GF-D8 (cell line): ENCODE measurements around the gene RGP1.

Experiments used
- DNase-seq: peaks from one replicate; lab custom pipeline; 2025; lab: John Stamatoyannopoulos, UW

Gene RGP1

DNA sequence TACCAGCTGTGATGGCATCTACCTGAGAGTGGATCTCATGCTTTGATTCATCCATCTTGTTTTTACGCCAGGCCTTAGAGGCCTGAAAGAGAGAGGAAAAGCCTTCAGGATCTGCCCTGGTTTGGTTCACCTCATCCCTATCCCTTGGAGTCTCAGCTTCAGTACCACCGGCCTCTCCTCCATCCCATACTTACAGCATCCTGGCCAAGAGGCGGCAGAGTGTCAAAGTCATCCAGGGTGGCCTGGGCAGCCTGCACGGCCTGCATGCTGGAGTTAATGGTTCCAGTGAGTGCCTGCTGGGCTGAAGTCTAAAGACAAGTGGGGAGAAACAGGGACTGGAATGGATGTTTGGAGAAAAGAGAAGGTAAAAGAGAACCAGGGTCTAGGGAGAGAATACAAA is 29.5 kb upstream of the RGP1 start:
- no peak for DNase-seq

DNA sequence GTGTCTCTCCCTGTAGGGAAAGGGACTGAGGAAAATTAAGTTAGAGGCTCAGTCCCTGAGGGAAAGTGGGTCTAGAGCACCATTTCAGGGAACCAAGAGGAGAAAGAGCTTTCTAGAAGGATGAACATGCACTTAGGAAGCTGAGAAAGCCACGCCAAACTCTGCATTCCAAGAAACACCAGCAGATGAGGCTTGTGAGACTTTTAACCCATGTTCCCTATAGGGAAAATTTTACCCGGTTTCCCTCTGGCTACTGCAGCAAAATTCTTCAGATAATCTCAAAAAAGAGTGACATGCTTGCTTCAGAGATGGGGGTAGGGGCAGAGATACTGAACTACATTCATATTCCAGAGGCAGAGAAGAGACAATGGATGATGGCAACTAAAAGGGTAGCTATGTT is 25.7 kb upstream of the RGP1 start:
- DNase-seq, result no peak

DNA sequence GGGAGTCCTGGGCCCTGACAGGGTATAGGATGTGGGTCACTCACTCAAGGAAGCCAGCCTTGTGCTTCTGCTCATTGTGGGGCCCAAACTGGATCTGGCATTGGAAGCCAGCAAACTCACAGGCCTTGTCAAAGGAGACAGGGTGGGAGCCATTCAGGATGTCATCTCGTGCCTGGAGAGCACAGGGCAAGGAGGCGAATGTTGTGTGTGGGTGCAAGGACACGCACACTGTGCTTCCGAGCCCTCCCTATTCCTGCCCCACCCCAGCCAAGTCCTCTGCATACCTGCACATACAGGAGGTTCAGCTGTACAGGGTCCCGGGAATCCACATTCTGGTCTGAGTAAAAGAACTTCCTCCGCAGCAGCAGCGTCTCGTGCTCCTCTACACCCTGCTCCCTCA is 25.2 kb upstream of the RGP1 start:
- no peak for DNase-seq

DNA sequence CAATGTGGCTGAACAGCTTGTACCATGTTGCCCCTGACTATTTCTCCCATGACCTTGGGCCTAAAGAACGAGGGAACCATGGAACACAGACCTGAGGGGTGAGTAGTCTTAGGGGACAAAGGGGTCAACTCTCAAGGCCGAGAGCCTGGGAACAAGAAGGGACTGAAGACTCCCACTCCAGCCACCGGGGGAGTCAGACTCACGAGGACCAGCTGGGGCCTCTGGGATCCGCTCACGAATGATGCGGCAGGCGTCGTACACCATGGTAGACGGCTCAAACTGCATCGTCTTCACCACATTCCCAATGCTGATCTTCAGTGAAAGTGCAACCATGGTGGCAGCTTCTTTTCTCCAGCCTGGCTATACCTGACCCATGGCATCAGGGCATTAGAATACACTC is 23.7 kb upstream of the RGP1 start:
- DNase-seq, result no peak

- DNase-seq, result peak; percentile 12
These were observed 22.2 kb upstream of the RGP1 start for GRCh38 chr9:35726931-35727330.

- no peak for DNase-seq
These were observed 21.4 kb upstream of the RGP1 start for GRCh38 chr9:35727676-35728040.

DNA sequence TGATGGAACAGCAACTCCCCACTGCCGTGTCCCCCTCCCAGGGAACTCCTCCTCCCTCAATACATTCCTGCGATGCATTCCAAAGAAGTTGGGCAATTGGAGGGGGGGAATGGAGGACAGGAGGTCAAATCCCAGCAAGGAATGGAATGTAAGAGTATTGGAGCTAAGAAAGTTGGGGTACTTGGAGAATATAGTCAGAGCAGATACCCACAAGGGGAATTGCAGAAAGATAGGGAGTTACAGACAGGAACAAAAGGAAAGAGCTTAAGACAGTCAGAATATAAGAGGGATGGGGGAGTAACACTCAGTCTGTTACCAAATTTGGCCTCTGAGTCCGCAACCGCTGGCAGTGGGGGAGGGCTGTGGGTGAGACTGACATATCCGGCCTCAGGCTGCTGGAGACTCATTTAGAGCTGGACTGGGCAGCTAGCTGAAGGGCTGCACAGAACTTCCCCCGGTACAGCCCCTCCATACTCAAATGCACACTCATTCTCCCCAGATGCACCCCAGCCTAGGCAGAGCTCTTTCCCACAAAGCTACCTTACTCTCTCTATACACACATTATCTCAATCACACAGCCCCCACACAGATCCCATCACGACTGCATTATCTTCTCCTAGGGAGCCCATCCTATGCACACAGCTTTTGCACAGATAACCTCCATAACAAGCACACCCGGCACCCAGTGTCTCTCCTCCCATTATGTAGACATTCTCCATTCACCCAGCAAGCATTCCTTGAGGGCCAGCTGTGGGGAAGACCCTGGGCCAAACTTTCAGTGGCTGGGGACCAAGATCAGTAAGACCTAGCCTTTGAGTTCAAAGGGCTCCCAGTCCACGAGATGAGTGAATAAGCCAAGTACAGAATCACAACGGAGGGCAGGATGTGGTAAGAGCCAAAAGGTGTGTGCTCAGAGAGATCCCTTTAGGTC is 20.8 kb upstream of the RGP1 start:
- DNase-seq, result peak; percentile 61

GRCh38 chr9:35729101-35729500 is 20.0 kb upstream of the RGP1 start:
- no peak for DNase-seq

GRCh38 chr9:35729700-35730485 is 19.2 kb upstream of the RGP1 start:
- peak; percentile 32 for DNase-seq

DNA sequence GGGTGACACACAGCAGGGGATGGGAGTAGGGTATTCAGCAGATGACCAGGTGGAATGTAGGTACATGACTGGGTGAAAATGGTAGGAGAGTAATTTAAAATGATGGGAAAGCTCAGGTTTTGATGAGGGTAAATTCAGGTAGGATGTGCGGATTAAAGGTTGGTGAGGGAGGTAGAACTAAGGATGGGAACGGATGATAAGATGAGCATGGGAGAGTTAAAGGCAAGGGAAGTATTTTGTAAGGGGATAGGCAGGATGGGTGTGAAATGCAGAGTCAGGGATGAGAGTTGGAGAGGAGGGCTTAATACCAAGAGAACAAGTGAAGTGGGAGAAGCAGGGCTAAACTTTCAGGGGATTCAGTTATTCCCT is 18.6 kb upstream of the RGP1 start:
- no peak for DNase-seq

DNA sequence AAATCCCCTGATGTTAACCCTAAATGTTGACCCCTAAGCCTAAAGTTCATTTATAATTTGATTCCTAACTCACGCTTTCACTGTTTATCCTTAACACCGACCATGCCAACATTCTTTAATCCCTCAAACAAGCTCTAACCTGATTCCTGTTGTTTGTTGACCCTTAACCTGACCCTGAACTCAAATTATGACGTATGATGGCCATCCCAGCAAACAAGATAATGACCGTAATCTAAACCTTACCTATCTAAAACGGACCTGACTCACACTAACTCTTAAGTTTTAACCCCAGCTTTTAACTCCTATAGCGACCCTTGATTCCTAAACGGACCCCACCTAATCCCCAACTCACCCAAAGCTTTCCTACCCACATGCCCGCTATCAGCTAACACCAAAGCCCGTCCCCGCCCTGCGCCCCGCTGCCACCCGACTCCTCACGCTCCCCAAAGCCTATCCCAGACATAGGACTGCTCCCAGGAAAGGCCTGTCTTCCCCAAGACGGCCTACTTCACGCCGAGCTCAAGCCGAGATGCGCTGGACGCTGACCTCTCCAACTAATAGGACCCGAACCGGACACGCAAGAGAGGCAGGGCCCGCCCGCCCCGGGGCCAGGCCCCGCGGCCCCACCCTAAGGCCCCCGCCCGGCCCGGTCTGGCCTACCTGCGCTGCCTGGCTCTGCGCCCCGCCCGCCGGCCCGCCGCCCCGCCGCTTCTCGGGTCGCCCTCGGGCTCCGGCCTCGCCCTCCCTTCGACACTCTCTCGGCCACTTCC is 17.5 kb upstream of the RGP1 start:
- DNase-seq, result no peak

- DNase-seq, result peak; percentile 97
These were observed 16.8 kb upstream of the RGP1 start, which contains the start of the genes CREB3 and TLN1 for GRCh38 chr9:35732185-35732799. Gene CREB3 (plus strand): TSS chr9:35732666. CDS start chr9:35732773, 107 bp downstream. Gene TLN1 (minus strand): TSS chr9:35732195. CDS start chr9:35725694, 6,501 bp downstream.

DNA sequence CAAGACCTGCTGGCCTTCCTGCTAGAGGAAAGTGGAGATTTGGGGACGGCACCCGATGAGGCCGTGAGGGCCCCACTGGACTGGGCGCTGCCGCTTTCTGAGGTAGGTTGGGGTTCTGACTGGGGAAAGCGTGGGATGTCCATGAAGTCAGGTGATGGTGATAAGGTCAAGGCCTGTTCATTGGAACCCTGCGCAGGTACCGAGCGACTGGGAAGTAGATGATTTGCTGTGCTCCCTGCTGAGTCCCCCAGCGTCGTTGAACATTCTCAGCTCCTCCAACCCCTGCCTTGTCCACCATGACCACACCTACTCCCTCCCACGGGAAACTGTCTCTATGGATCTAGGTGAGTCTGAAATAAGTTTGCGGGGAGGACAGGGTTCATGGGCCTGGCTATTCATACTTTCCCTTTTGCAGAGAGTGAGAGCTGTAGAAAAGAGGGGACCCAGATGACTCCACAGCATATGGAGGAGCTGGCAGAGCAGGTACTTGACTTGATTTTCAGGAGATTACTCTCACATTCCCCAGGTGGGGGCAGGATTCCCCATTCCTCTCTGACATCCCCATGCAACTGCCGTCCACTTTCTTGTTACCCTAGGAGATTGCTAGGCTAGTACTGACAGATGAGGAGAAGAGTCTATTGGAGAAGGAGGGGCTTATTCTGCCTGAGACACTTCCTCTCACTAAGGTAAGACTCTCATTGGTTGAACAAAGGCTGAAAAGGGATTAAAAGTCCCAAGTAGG is 16.1 kb upstream of the RGP1 start:
- peak; percentile 18 for DNase-seq

DNA sequence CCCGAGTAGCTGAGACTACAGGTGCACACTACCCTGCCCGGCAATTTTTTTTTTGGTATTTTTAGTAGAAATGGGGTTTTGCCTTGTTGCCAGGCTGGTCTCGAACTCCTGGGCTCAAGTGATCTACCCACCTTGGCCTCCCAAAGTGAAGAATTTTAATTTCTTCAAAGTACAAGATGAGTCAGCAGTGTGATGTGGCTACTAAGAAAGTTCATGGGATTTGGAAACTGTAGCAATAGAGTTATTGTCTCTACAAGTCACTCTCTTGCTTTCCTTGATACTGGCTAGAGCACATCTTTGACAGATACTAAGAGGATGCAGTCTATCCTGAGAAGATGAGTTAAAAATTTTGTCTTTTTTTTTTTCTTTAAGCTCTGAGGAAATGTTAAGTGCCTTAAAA is 15.0 kb upstream of the RGP1 start:
- DNase-seq, result no peak

DNA sequence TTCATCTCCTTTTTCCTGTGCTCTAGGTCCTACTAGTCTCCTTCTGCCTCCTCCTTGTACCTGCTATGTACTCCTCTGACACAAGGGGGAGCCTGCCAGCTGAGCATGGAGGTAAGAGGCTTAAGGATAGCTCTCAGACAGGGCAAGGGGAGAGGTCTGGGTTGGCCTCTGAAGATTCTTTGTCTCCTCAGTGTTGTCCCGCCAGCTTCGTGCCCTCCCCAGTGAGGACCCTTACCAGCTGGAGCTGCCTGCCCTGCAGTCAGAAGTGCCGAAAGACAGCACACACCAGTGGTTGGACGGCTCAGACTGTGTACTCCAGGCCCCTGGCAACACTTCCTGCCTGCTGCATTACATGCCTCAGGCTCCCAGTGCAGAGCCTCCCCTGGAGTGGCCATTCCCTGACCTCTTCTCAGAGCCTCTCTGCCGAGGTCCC is 12.9 kb upstream of the RGP1 start:
- peak; percentile 38 for DNase-seq

GRCh38 chr9:35737143-35737542 is 11.9 kb upstream of the RGP1 start:
- DNase-seq, result no peak

DNA sequence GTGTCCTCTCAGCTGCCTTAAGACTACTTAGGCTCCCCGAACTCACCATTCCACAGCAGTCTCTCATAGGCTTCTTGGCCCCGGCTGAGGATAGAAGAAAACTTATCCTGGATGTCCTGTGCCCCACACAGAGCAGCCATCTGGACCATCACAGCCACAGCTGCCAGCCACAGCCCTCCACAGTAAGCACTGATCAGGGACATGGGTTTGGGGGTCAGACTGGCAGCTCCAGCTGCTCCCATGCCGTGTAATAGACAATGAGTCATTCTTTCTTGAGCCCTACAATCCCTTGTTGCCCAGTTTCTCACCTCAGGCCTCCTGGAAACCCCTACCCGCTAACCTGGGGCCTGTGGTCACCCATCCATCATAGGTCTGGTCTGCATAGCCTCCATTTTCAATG is 10.9 kb upstream of the RGP1 start:
- no peak for DNase-seq

- DNase-seq, result no peak
These were observed 10.2 kb upstream of the RGP1 start for GRCh38 chr9:35738924-35739323.

DNA sequence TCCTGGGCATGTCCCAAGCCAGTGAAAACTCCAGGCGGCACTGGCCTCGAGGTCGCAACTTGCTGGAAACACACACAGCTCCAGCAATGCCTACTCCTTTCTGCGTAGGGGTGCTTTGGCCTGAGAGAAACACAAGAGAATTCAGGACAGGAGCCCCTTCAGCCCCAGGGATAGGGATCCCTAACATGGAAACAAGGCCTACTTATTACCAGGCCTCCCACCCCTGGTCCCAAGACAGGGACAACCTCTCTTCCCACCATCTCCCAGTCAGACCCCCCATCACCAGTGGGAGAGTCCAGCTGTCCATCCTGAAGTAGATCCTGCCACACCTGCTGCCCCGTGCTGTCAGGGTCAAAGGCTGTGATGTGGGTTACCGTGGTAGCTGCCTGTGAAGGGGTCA is 8.8 kb upstream of the RGP1 start:
- DNase-seq, result no peak

DNA sequence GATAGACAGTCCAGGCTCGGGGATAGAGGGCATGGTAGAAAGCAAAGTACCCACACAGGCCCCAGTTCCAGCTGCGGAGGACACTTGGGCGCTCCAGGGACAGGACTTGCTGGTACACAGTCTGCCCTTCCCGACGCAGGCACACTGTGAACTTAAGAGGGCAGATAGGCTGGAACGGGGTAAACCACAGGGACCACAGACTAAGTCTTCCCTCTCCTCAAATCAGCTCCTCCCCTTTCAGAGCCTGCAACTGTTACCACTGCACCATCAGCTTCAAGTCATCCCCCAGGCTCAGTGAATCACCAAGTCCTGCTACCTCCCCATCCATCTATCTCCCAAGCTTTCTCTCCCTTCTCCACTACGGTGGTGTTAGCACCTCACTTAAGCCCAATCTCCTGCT is 7.3 kb upstream of the RGP1 start:
- no peak for DNase-seq

DNA sequence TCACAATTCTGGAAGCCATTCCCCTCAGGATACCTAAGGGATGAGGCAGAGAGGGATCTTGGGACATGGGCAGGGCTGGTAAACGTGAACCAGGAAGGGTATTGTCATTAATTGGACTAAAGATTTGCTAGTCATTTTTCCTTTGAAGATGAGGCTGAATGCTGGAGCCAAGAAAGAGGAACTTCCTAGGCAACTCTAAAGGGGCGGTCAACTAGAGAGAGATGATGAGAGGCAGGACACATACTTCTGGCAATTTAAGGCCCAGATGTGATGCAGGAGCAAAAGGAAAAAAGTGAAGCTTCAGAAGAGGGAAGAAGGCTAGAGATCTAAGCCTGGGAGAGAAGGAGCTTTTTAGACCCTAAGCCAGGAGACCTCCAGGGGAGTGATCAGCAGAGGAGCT is 5.6 kb upstream of the RGP1 start:
- no peak for DNase-seq
